ENCODE measurements around the gene CPA5. TPM values are rescaled to one million over a fixed set of nuclear protein-coding genes. Genes with fewer than 3 reads are reported as not detected.

Gene CPA5
- total and polyA plus RNA-seq, 2 of the 8 experiments (the other 6 are each of a cell fraction or from before 2014, with no cell fraction given), result 0.12 TPM; not detected in 1

DNA sequence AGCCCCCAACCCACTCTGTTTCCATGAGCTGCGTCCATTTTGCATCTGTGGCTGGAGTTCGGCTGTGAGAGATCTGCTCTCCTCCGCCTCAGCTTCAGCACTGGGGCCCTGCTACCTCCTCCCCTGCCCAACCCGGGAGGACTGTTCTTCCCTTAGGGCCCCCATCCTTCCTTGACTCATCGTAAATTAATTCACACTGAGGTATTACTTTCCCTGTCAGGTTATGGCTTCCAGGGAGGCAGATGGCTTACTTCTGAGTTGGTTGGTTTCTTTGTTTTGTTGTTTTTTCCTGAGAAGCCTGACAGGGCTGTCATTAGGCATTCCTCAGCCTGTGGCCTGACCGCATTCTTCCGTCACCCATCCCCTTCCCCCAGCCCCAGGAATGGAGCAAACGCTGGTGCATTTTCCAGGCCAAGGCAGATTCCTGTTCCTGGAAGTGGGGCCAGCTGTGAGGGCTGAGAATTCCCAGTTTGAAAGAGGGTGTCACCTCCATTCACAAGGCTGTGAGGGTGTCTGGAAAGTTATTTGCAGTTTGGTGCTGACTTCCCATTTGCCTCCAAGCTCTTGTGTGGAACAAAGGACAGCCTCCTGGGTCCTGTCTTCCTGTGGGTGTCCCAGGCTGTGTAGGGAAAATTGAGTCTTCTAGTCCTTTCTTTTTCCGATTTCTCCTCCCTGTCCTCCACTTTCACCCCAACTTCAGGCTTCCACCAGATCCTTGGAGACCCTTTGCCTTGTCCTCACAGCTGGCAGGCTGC lies 11.7 kb downstream of the CPA5 start (continued):
- TF ChIP-seq, protein P1, sequence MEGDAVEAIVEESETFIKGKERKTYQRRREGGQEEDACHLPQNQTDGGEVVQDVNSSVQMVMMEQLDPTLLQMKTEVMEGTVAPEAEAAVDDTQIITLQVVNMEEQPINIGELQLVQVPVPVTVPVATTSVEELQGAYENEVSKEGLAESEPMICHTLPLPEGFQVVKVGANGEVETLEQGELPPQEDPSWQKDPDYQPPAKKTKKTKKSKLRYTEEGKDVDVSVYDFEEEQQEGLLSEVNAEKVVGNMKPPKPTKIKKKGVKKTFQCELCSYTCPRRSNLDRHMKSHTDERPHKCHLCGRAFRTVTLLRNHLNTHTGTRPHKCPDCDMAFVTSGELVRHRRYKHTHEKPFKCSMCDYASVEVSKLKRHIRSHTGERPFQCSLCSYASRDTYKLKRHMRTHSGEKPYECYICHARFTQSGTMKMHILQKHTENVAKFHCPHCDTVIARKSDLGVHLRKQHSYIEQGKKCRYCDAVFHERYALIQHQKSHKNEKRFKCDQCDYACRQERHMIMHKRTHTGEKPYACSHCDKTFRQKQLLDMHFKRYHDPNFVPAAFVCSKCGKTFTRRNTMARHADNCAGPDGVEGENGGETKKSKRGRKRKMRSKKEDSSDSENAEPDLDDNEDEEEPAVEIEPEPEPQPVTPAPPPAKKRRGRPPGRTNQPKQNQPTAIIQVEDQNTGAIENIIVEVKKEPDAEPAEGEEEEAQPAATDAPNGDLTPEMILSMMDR (IDR thresholded peaks at IDR 0.05; ENCODE audit: control extremely low read depth in 1 of 3, insufficient read depth in 1 of 3, low read depth in 1 of 3, low read length in 3 of 3), result no peak
- no peak for TF ChIP-seq POU5F1 (IDR thresholded peaks at IDR 0.05; ENCODE audit: low read depth, low read length)
- no peak for TF ChIP-seq SP4 (IDR thresholded peaks at IDR 0.05; ENCODE audit: low read length)
- TF ChIP-seq EZH2 (IDR thresholded peaks at IDR 0.05; ENCODE audit: low read depth, low read length, severe bottlenecking), result no peak
- TF ChIP-seq GABPA (IDR thresholded peaks at IDR 0.05; ENCODE audit: borderline replicate concordance, insufficient read depth, low read length), result no peak
- no peak for TF ChIP-seq CHD1 (IDR thresholded peaks at IDR 0.05; ENCODE audit: low read depth, low read length)
- no peak for TF ChIP-seq GTF2F1 (IDR thresholded peaks at IDR 0.05; ENCODE audit: borderline replicate concordance, low read depth, low read length)
- no peak for TF ChIP-seq CBX8 (IDR thresholded peaks at IDR 0.05; ENCODE audit: borderline replicate concordance, low read depth, low read length)
- TF ChIP-seq ASH2L (IDR thresholded peaks at IDR 0.05; ENCODE audit: low read length), result peak; percentile 88
- no peak for TF ChIP-seq RFX5 (IDR thresholded peaks at IDR 0.05; ENCODE audit: borderline replicate concordance, low read depth, low read length)
- TF ChIP-seq SUZ12 (IDR thresholded peaks at IDR 0.05; ENCODE audit: low read length), result no peak
- no peak for TF ChIP-seq SRF (IDR thresholded peaks at IDR 0.05; ENCODE audit: low read depth, low read length)
- TF ChIP-seq RBBP5 (IDR thresholded peaks at IDR 0.05; ENCODE audit: borderline replicate concordance, low read depth, low read length), result peak; percentile 89
- TF ChIP-seq RNF2 (IDR thresholded peaks at IDR 0.05; ENCODE audit: borderline replicate concordance, low read depth, low read length, missing control alignments, poor library complexity, severe bottlenecking), result no peak
- no peak for TF ChIP-seq KDM4A (IDR thresholded peaks at IDR 0.05; ENCODE audit: low read depth, low read length, severe bottlenecking)
- no peak for TF ChIP-seq NRF1 (IDR thresholded peaks at IDR 0.05; ENCODE audit: low read depth, low read length)
- no peak for TF ChIP-seq FOSL1 (IDR thresholded peaks at IDR 0.05; ENCODE audit: insufficient read depth, low read depth, low read length)
- TF ChIP-seq CTBP2 (IDR thresholded peaks at IDR 0.05; ENCODE audit: borderline replicate concordance, insufficient read depth, insufficient read length, low read length), result peak; percentile 99
- TF ChIP-seq HDAC6 (IDR thresholded peaks at IDR 0.05; ENCODE audit: low read depth, low read length), result no peak
- TF ChIP-seq ZNF274 (IDR thresholded peaks at IDR 0.05; ENCODE audit: borderline replicate concordance, extremely low read depth, low read length), result no peak
- TF ChIP-seq KDM1A (IDR thresholded peaks at IDR 0.05; ENCODE audit: borderline replicate concordance, low read length), result no peak
- no peak for TF ChIP-seq POLR2AphosphoS5 (IDR thresholded peaks at IDR 0.05; ENCODE audit: low read depth, low read length)

Measured in H1 (cell line).